ENCODE results near the gene RPUSD3.

The RPUSD3 gene

GRCh38 chr3:9793161-9793781, 50.5 kb downstream of the RPUSD3 start:
- peaks cover 18 to 58% of the 10 kb centered on the region in 2 experiments; a peak in 2 of 3 replicates for H3K36me3 ChIP-seq (ENCODE audit: control insufficient read depth in 2 of 2, insufficient read depth in 1 of 2, low read length in 2 of 2)
- H3K4me3 ChIP-seq (ENCODE audit: low read depth, low read length), result peak overlapping the region; percentile 83
- H3K27ac ChIP-seq (ENCODE audit: extremely low read depth, low read depth, low read length), result peak overlapping the region; percentile 97
- no peaks in the 10 kb centered on the region for H3K9me3 ChIP-seq (ENCODE audit: control insufficient read depth, insufficient read depth, low read depth, low read length)
- ChIA-PET CTCF (interaction anchor here (0.6 to 1.3 kb wide), 3 partner anchors 34 to 187 kb away, joined by 3 to 5 read pairs (median 4); no protein-coding TSS in a partner anchor), POLR2A (interaction anchor here (0.7 to 2.0 kb wide), 18 partner anchors 8 to 471 kb away, joined by 3 to 18 read pairs (median 6); partner anchors contain the start of genes BRPF1, CAMK1, CRELD1 and OGG1)
- no peaks in the 10 kb centered on the region for H3K4me1 ChIP-seq (ENCODE audit: control insufficient read depth, insufficient read depth, low read length)
- no peak for TF ChIP-seq GLI2 (tag by site-specific recombination; IDR thresholded peaks at IDR 0.05; ENCODE audit: borderline replicate concordance, low read depth)
- TF ChIP-seq ZSCAN23 (tag by site-specific recombination; IDR thresholded peaks at IDR 0.05), result no peak
- TF ChIP-seq ZNF76 (tag by site-specific recombination; IDR thresholded peaks at IDR 0.05; ENCODE audit: borderline replicate concordance, low read depth), result no peak; the same call in 1 of the 2 replicates
- TF ChIP-seq ATF2 (tag by site-specific recombination; IDR thresholded peaks at IDR 0.05; ENCODE audit: low read depth), result no peak
- TF ChIP-seq ZNF777 (tag by site-specific recombination; IDR thresholded peaks at IDR 0.05; ENCODE audit: borderline replicate concordance), result peak; percentile 28; the same call in 1 of the 2 replicates
- TF ChIP-seq ELK4 (IDR thresholded peaks at IDR 0.05; ENCODE audit: borderline replicate concordance, low read depth, low read length), result peak; percentile 4; the same call in 1 of the 2 replicates
- 0 out of 2 replicates have a peak, but pooled peaks have one; percentile 5 for TF ChIP-seq ZNF398 (tag by site-specific recombination; IDR thresholded peaks at IDR 0.05)
- 0 out of 2 replicates have a peak, but pooled peaks have one; percentile 8 for TF ChIP-seq ZNF518A (tag by site-specific recombination; conservative IDR thresholded peaks at IDR 0.05; ENCODE audit: low read depth)
- peak; percentile 63 for TF ChIP-seq ZIC2 (tag by site-specific recombination; IDR thresholded peaks at IDR 0.05)
- peak; percentile 11 for TF ChIP-seq GLIS2 (tag by site-specific recombination; IDR thresholded peaks at IDR 0.05)
- TF ChIP-seq ZBTB7A (tag by site-specific recombination; IDR thresholded peaks at IDR 0.05; ENCODE audit: low read depth), result peak; percentile 85; the same call in 1 of the 2 replicates
- TF ChIP-seq ZNF335 (tag by site-specific recombination; conservative IDR thresholded peaks at IDR 0.05), result peak; percentile 78
- peak; percentile 52 for TF ChIP-seq PATZ1 (tag by site-specific recombination; IDR thresholded peaks at IDR 0.05)

All from HEK293 (cell line).